K562 (cell line): ENCODE data around the gene MRPL4. TPM values are rescaled to one million over a fixed set of nuclear protein-coding genes. Genes with fewer than 3 reads are reported as not detected.

Source experiments
- CBFA2T3 ChIP-seq: fragments of 450-650 bp; IDR thresholded peaks from 2 replicates; pipeline ENCODE4 v1.6.1; 2017
- MCM2 ChIP-seq: fragments of 450-650 bp; IDR thresholded peaks from 2 replicates; pipeline ENCODE4 v1.6.1; 2017; ENCODE audit warnings: low read depth, mild to moderate bottlenecking
- NFE2L1 ChIP-seq: fragments of 450-650 bp; IDR thresholded peaks from 2 replicates; pipeline ENCODE4 v1.6.1; 2016; ENCODE audit warnings: missing genetic modification characterization, low read depth, mild to moderate bottlenecking, missing compliant biosample characterization, moderate library complexity, borderline replicate concordance
- RBM22 ChIP-seq: fragments of 200-400 bp; formaldehyde crosslinking; IDR thresholded peaks from 2 replicates; pipeline ENCODE4 v1.6.1; 2018; ENCODE audit warnings: low read length, low read depth; ENCODE audit not compliant: poor library complexity, severe bottlenecking
- SMARCC2 ChIP-seq: fragments of 450-650 bp; IDR thresholded peaks from 2 replicates; pipeline ENCODE4 v1.6.1; 2017; ENCODE audit warnings: antibody characterized with exemption, moderate library complexity, mild to moderate bottlenecking, low read depth
- VEZF1 ChIP-seq: fragments of 200-800 bp; sonication (Bioruptor generic); IDR thresholded peaks from 2 replicates; pipeline ENCODE4 v1.6.1; 2017; ENCODE audit warnings: missing genetic modification characterization, missing compliant biosample characterization
- polyA plus RNA-seq, 8 experiments: library from polyadenylated mRNA; depleted of rRNA in 4 of 8; stranded (reverse) in 5 of 8; unstranded in 3 of 8; fragments of >200 nt; fragmentation: Nextera tagmentation in 2 of 8; fragmentation: Illumina TruSeq in 1 of 8; extraction: Ambion mirVana in 2 of 8; extraction: Trizol in 1 of 8; gene quantifications; 2 replicates each; pipeline versions ENCODE4 v1.2.1 to v1.2.3, GENCODE V29; 2011 to 2014; ENCODE audit warnings: inconsistent platforms in 1 of 8, missing spikeins in 1 of 8
- total RNA-seq, 7 experiments: library from RNA; depleted of rRNA in 6 of 7; stranded (reverse); fragments of >200 nt in 6 of 7; fragmentation: Illumina TruSeq in 2 of 7; extraction: Trizol in 2 of 7; gene quantifications; 2 replicates each; pipeline versions ENCODE4 v1.2.1 to v1.2.3, GENCODE V29; 2011 to 2021; ENCODE audit warnings: low replicate concordance in 1 of 7
- TF ChIP-seq, protein P1 (sequence below): fragments of 250-450 bp; sonication (Bioruptor Pico); IDR thresholded peaks from 2 replicates; pipeline ENCODE4 v1.5.0; 2021
- TF ChIP-seq, protein P2 (sequence below): sonication (generic); formaldehyde crosslinking; IDR thresholded peaks from 2 replicates; pipeline ENCODE4 v1.8.1; 2023; ENCODE audit warnings: mild to moderate bottlenecking, missing genetic modification reagents

MRPL4 gene
- total and polyA plus RNA-seq, 9 of the 15 experiments (the other 6 are each of a cell fraction or from before 2014, with no cell fraction given): 1.4 to 239 (median 64.9) TPM

DNA sequence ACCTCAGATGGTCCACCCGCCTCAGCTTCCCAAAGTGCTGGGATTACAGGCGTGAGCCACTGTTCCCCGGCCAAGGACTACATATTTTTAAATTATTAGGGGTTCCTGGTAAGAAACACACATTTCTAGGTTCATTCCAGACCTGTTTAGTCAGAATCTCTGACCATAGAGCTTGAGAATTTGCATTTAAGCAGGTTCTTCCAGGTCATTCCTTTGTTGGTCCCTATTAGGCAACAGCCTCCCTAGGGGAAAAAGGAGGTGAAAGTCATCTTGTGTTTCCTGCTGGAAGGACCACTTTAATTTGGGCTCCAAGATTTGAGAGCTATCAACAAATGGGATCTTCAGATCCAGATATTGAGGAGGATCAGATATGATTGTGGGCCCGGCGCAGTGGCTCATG is 37.2 kb upstream of the MRPL4 start (continued):
- TF ChIP-seq VEZF1 (CRISPR knock-in tag): no peak
- no peak for TF ChIP-seq RBM22
- TF ChIP-seq, protein P1, sequence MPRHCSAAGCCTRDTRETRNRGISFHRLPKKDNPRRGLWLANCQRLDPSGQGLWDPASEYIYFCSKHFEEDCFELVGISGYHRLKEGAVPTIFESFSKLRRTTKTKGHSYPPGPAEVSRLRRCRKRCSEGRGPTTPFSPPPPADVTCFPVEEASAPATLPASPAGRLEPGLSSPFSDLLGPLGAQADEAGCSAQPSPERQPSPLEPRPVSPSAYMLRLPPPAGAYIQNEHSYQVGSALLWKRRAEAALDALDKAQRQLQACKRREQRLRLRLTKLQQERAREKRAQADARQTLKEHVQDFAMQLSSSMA: no peak
- TF ChIP-seq MCM2: no peak
- no peak for TF ChIP-seq NFE2L1 (tag)
- TF ChIP-seq, protein P2, sequence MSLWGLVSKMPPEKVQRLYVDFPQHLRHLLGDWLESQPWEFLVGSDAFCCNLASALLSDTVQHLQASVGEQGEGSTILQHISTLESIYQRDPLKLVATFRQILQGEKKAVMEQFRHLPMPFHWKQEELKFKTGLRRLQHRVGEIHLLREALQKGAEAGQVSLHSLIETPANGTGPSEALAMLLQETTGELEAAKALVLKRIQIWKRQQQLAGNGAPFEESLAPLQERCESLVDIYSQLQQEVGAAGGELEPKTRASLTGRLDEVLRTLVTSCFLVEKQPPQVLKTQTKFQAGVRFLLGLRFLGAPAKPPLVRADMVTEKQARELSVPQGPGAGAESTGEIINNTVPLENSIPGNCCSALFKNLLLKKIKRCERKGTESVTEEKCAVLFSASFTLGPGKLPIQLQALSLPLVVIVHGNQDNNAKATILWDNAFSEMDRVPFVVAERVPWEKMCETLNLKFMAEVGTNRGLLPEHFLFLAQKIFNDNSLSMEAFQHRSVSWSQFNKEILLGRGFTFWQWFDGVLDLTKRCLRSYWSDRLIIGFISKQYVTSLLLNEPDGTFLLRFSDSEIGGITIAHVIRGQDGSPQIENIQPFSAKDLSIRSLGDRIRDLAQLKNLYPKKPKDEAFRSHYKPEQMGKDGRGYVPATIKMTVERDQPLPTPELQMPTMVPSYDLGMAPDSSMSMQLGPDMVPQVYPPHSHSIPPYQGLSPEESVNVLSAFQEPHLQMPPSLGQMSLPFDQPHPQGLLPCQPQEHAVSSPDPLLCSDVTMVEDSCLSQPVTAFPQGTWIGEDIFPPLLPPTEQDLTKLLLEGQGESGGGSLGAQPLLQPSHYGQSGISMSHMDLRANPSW (CRISPR knock-in tag): no peak
- no peak for TF ChIP-seq CBFA2T3
- TF ChIP-seq SMARCC2: no peak
